Activated T-helper 1 cell treated with anti-CD3 and anti-CD28 coated beads, Interleukin-2, amount 50 U/mL, for 16 hours (primary cell): Measurements from ENCODE around the gene PLTP.
"Not testable (repeated sequence)": the region's sequence is repeated elsewhere in the genome, so short reads cannot be mapped to it uniquely, and the experiment has no call there.

Source experiments
- DNase-seq, 2 donors: peaks; one replicate each; pipeline ENCODE4 v3.0.0-alpha.2; 2020; ENCODE audit warnings: low read depth in 1 of 2, low spot score in 1 of 2

Gene PLTP, protein sequence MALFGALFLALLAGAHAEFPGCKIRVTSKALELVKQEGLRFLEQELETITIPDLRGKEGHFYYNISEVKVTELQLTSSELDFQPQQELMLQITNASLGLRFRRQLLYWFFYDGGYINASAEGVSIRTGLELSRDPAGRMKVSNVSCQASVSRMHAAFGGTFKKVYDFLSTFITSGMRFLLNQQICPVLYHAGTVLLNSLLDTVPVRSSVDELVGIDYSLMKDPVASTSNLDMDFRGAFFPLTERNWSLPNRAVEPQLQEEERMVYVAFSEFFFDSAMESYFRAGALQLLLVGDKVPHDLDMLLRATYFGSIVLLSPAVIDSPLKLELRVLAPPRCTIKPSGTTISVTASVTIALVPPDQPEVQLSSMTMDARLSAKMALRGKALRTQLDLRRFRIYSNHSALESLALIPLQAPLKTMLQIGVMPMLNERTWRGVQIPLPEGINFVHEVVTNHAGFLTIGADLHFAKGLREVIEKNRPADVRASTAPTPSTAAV

GRCh38 chr20:45911486-45912343 lies at the start of gene PLTP:
PLTP (minus strand) TSS chr20:45912155; CDS start chr20:45911452, 703 bp downstream.
- DNase-seq = no peak

DNA sequence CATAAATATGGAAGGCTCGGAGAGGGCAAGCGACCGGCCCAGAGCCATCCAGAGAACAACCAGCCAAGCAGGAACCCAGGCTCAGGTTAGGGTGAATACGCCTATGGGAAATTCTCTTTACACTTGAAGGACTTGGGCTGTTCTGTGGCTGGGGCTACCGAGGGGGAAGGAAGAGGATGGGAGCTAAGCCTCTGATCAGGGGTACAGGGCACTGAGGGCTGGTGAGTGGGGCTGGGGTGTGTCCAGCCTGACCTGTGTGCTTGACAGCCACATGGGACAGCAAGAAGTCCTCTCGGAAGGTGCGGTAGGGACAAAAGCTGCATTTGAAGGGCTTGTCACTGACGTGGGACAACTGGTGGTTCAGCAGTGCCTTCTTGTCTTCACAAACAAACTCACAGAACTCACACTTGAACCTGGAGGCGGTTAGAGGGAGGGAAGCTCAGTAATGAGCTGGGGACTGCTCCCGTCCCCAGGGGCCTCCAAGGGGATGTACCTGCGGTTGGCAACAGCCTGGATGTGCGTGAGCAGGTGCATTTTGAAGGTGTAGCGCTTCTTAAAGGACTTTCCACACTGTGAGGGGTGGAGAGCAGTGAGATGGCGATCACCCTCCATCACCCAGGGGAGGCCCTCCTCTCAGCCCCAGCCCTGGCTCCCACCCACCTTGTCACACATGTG lies 48.1 kb upstream of the PLTP start:
- no peak for DNase-seq

DNA sequence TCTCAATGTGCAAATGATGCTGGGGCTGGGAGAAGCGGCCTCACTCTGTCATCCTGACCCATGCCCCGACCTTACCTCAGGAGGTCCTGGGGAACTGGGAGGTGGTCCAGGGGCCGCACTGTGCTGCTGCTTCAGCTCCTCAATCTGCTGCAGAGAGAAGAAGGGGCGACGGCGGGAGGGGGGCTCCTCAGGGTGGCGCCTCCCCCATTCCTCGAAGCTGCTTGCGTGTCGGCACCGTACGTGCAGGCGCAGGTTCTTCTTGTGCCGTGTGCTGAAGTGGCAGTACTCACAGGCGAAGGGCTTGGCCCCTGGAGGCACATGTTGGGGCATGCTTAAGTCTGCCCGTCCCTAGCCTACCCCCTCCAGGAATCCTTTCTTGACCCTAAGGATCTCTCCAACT lies 47.2 kb upstream of the PLTP start:
- no peak for DNase-seq

DNA sequence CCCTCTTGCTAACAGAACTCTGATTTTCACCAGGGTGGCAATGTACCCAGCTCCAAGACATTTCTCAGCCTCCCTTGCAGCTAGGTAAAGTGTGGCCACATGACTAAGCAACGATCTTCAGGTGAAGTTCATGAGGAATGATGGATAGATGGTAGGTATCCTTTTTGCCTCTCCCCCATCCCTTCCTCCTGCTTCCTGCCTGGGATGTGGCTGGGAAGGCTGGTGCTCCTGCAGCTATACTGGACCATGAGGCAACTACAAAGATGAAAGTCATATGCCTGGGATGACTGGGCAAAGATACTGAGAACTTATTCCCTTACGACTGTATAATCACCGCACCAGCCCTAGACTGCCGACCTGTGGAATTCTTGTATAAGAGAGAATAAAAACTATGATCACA lies 46.6 kb upstream of the PLTP start:
- DNase-seq = no peak

DNA sequence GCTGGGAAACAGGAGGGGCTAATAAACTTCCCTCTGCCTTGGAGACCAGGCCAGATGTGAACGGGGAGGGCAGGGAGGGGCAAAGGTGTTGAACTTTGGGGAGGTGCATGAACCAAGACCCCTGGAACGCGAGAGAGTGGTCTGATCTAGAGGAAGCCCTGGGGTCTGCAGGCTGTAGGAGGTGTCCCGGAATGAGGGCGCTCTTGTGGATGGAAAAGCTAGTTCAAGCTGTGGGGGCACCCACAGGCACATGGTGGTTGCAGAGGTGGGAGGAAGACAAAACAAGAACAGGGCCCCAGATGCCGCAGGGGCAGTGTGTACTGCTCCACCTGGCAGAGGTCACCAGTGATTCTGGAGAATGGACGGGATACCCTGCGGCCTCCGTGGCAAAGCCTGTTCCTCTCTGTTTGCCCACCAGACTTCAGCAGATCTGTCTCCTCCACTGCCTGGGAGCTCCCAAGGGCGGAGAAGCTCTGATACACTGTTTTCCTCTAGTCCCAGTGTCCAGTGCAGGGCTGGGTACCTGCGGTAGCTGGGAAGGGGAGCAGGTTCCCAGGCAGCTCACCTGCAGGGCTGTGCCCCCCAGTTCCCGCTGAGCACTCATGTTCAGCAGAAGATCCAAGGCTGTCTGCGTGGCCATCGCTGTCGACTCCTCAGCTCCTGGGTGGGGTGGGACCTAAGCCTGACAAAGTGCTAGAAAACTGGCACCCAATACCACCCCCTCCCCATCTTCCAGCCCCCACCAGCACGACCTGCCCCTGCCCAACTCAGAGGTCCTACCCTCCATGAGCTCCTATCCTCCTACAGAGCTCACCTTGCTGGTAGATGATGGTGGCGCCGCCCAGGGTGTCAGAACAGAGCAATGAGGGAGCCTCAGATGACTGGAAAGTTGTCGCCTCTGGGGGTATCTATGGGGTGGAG lies 45.3 kb upstream of the PLTP start:
- no peak for DNase-seq

GRCh38 chr20:45956326-45956725 lies 44.4 kb upstream of the PLTP start:
- DNase-seq = not testable (repeated sequence)

- DNase-seq = no peak
These were observed 41.7 kb upstream of the PLTP start for GRCh38 chr20:45953672-45954071.

DNA sequence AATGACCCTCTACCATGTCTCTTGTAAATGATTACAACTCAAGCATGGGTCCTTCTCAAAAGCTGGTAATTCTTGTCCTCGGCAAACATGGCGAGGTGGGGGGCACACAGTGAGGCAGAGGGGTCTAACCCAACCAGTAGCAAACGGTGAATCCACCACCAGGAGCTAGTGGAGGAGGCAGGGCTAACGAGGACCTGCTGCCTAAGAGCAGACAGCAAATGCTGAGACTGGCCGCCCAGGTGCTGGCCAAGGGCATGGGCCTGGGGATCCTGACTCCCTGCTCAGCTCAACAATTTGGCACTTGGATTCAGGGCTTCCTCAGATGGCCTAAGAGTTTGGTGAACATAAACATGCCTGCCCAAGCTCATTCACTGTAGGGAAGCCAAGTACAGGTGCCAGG lies 40.9 kb upstream of the PLTP start:
- DNase-seq = no peak

- DNase-seq = no peak
These were observed 40.2 kb upstream of the PLTP start for GRCh38 chr20:45951925-45952834.

DNA sequence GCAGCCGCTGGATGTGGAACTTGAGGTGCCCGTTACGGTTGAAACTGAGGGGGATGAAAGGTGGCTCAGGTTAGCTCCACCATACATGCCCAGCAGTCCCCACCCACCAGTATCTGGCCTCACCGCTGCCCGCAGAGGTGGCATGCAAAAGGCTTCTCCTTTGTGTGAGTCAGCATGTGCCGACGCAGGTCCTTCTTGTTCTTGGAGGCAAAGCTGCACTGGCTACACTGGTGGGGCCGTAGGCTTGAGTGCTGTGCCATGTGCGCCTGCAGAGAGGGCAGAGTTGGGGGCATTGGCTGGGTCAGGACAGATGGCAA lies 38.3 kb upstream of the PLTP start:
- no peak for DNase-seq

DNA sequence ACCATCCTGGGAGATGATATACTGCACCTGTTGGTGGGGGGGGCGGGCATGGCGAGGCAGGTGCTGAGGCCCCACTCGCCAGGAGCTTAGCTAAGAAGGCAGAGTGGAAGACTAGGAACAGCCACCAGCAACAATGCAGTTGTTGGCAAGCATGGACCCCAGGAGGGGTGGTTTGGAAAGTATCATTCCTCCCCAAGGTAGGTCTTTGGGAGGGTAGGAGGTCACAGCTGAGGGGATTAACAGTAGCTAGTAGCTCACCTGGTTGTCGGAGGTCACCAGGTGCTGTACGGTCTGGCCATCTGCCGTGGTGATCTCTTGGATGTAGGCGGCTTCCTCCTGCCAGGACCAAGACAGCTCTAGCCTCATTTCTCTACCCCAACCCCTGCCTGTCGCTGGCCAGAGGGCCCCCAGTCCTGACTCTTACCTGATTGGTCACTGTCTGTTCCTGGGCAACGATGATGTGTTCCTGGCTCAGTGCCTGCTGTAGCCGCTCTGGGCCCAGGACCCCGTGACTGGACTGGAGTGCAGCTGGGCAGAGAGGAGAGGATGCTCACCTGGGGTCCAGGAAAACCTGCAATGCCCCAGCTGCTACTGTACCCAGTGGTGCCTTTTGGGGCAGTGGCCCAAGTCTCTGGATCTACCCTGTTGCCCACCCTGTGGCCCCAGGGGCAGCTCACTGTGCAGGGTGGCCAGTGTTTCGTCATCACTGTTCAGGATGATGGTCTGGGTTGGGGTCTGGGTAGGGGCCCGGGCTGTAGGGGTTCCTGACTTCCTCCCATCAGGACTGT lies 37.8 kb upstream of the PLTP start:
- no peak for DNase-seq

DNA sequence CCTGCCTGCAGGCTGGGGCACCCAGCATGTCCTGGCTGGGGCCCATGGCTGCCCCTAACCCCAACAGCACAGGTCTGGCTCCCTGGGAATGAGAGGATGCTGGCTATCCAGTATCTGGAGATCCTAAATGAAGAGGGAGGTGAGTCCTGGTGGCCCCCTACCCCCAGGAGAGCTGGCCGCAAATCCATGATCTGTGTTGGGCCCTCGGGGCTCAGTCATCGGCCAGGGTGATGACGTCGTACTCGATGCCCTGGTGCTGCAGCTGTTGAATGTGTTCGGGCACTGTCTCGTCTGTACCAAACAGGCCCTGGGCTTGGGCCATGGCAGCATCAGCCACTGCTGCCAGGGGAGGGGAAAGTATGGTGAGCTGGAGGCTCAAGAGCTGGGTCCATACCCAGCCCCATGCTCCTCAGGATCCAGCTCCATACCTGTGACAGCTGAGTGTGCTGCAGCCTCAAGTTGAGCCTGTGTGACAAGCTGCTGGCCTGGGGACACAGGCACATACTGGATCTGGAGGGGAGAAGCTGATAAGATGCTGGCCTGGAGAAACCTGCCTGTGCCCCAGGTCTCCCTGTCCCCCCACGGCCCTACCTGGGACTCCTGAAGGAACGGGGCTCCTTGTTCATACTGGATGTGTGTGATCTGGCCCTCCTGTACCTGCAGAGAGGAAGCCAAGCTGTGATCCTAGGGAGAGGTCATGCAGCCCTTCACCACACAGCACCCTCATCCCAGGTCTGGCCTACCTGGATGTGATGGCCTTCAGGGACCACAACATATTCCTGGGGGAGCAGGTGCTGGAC lies 37.0 kb upstream of the PLTP start:
- DNase-seq = no peak

GRCh38 chr20:45948261-45948733 lies 36.3 kb upstream of the PLTP start:
- DNase-seq = no peak

- DNase-seq = no peak
These were observed 35.3 kb upstream of the PLTP start for GRCh38 chr20:45947110-45947866.

- DNase-seq = no peak
These were observed 34.4 kb upstream of the PLTP start for GRCh38 chr20:45946149-45946970.

DNA sequence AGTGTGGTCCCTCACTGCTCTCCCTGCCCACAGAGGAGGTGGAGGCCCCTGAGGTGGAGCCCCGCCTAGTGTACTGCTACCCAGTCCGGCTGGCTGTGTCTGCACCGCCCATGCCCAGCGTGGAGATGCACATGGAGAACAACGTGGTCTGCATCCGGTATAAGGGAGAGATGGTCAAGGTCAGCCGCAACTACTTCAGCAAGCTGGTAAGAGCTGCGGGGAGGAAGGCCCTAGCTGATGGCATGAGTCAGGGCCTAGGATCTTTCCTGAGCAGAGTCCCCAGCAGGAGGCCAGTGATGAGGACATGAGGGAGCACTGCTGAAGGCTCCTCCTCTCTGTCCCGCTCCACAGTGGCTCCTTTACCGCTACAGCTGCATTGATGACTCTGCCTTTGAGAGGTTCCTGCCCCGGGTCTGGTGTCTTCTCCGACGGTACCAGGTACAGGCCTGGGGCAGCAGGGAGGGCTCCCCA lies 33.8 kb upstream of the PLTP start:
- no peak for DNase-seq
